ENCODE data around the gene SLC2A3.
"Not testable (repeated sequence)": the region's sequence is repeated elsewhere in the genome, so short reads cannot be mapped to it uniquely, and the experiment has no call there.

Gene SLC2A3

DNA sequence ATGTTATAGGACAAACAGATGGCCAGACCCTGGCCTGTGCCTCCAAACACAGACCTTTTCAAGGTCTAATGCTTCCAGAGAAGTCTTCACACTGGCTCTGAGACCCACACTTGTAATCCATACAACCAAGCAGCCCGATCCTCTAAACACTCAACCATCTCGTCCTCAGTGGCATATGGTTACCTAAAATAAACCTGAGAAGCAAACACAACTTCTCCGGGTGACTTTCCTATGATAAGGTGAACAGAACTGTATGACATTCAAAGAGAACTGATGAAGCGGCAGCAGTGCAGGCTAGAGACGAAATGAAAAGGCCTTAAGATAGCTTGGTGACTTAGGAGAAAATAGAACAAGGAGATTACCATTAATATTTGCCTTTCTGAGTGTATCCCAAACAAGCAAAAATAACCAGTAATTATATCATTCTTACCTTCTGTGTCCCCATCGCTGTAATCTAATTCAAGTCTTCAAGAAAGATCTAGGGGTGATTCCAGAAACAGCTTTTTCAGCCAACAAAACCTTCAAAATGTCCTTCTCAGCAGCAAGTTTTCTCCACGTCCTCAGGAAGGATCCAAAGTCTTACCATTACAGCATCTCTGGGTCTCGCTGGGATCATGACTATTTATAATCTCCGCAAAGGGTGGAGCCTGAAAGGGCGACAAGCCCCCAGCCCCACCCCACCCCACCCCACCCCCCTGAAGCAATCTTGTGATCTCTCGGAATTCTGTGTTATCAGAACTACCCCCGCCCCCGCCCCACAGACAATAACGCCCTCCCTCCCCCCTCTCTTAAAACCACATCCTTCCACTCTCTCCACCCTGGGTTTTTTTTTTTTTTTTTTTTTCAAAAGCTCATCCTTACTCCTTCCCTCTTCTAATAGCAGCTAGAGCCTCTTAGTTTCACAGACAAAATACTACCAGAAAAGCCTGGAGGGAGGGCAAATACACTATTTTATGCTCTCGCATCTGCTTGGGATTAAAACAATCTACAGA lies at the start of gene SLC2A3:
Gene SLC2A3, minus strand, starts transcription at position 598 of the 992 bp plus-strand sequence. Its CDS starts 153 bp downstream, at position 445.
- DNase-seq: no peak

- no peak for DNase-seq
Measured at GRCh38 chr12:7984900-7985299, 48.9 kb upstream of the SLC2A3 start.

DNA sequence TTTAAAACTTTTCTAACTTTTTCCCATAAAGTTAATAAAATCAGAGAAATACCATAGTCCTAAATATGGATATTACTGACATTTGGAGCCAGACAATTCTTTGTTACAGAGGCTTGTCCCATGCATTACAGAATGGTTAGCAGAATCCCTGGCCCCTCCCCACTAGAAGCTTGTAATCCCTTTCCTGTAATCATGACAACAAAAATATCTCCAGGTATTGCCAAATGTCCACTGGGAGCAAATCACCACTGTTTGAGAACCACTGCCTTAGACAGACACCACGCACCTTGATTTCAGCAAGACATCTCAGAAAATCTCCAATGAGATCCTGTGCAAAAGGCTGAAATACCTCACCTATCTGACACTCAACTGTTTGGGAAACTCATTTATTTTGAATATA lies 47.5 kb upstream of the SLC2A3 start:
- DNase-seq: not testable (repeated sequence)

DNA sequence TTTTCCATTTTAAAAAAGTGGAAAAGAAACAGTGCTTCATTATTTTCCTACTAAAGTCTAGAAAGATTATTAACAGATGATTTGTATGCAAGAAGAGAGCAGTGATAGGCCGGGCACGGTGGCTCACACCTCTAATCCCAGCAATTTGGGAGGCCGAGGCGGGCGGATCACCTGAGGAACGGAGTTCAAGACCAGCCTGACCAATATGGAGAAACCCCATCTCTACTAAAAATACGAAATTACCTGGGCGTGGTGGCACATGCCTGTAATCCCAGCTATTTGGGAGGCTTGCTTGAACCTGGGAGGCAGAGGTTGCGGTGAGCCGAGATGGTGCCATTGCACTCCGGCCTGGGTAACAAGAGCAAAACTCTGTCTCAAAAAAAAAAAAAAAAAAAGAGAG lies 47.0 kb upstream of the SLC2A3 start:
- not testable (repeated sequence) for DNase-seq

- not testable (repeated sequence) for DNase-seq
Measured at GRCh38 chr12:7982332-7982735, 46.3 kb upstream of the SLC2A3 start.

DNA sequence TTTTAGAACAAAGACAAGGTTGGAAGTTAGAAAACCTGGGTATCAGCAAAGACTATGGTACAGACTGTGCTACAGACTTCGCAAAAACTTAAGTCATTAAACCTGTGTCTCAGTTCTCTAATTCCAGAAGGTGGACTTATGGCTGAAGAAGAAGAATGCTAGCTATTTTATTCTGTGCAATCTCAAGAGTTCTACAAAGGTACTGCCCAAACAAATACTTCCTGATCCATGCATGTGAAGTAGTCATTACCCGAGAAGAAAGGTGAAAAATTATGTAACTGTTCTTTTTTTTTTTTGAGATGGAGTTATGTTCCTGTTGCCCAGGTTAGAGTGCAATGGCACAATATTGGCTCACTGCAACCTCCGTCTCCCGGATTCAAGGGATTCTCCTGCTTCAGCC lies 45.5 kb upstream of the SLC2A3 start:
- no peak for DNase-seq

GRCh38 chr12:7977351-7978124 lies 41.6 kb upstream of the SLC2A3 start:
- DNase-seq: not testable (repeated sequence)

DNA sequence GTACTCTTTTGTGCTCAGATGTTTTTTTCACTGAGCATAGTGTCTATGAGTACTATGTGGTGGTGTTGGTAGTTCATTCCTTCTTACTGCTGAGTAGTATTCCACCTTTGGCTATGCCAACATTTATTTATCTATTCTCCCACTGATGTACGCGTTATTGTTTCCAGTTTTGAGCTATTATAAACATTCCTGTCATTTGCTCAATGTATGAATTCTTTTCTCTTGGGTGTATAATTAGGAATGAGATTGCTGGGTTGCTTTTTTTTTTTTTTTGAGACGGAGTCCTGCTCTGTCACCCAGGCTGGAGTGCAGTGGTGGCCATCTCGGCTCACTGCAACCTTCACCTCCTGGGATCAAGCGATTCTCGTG lies 37.5 kb upstream of the SLC2A3 start:
- DNase-seq: no peak

DNA sequence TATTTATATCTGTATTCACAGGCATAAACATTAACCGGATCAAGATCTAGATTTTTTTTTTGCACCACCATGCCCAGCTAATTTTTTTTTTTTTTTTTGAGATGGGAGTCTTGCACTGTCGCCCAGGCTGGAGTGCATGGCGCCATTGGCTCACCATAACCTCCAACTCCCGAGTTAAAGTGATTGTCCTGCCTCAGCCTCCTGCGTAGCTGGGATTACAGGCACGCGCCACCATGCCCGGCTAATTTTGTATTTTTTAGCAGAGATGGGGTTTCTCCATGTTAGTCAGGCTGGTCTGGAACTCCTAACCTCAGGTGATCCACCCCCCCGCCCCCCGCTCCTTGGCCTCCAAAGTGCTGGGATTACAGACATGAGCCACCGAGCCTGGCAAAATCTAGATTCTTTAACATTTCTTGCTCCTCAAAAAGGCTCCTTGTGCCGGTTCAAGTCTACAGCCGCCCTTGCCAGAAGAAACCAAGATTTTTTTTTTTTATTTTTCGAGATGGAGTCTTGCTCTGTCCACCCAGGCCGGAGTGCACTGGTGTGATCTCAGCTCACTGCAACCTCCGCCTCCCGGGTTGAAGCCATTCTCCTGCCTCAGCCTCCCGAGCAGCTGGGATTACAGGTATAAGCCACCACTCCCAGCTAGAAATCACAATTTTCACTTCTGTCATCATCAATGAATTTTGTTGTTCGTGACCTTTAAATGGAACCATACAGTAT lies 36.9 kb upstream of the SLC2A3 start:
- no peak for DNase-seq

DNA sequence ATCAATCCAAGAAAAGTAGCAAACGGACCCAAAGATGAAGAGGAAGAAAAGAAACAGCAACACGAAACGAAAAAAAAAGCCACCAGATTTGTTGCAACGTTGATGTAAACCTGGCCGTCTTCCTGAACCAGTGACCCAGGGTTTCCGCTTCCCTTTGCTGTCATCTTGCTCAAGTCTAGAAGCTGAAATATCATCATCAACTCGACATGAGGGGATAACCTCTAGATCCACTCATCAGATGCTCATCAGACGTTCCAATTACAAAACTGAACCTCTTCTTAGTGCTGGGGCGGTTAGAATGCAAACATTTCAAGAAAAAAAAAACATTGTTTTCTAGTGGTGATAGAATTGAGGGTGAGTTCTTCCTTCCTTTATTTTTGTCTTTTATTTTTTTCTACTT lies 36.3 kb upstream of the SLC2A3 start:
- DNase-seq: not testable (repeated sequence)

- not testable (repeated sequence) for DNase-seq
Measured at GRCh38 chr12:7971765-7972164, 35.8 kb upstream of the SLC2A3 start.

GRCh38 chr12:7970475-7971252 lies 34.7 kb upstream of the SLC2A3 start:
- DNase-seq: peak; percentile 69

DNA sequence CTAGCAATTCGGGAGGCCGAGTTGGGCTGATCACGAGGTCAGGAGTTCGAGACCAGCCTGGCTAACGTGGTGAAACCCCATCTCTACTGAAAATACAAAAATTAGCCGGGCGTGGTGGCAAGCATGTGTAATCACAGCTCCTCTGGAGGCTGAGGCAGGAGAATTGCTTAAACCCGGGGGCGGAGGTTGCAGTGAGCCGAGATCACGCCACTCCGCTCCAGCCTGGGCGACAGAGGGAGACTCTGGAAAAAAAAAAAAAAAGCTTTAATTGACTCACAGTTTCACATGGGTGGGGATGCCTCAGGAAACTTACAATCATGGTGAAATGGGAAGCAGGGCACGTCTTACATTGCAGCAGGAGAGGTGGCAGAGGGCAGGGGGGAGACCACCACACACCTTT lies 30.6 kb upstream of the SLC2A3 start:
- DNase-seq: no peak

GRCh38 chr12:7964669-7965068 lies 28.7 kb upstream of the SLC2A3 start:
- not testable (repeated sequence) for DNase-seq

DNA sequence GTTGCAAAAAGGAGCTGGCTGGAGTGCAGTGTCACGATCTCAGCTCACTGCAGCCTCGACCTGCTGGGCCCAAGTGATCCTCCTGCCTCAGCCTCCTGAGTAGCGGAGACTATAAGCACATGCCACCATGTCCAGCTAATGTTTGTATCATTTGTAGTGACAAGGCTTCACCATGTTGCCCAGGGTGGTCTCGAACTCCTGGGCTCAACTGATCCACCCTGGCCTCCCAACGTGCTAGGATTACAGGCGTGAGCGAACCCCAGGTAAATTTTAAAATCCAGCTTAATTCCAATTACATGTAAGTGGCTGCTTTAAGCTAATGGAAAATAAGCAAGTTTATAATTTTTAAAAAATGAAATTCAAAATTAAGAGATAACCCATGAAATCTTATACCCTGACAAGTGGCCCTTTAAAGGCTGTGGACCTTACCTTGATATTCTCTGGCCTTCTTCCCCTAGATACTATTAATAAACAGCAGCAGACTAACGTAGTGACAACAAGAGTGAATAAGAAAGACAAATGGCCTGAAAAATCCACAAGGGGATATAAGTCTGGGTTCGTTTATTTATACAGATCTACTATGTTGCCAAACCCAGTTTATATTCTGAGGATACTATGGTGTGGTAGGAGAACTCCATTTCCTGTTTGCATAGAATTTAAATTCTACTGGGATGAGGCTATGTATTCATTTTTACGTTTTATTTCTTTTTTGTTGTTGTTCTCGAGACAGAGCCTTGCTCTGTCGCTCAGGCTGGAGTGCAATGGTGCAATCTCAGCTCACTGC lies 25.6 kb upstream of the SLC2A3 start:
- DNase-seq: no peak

DNA sequence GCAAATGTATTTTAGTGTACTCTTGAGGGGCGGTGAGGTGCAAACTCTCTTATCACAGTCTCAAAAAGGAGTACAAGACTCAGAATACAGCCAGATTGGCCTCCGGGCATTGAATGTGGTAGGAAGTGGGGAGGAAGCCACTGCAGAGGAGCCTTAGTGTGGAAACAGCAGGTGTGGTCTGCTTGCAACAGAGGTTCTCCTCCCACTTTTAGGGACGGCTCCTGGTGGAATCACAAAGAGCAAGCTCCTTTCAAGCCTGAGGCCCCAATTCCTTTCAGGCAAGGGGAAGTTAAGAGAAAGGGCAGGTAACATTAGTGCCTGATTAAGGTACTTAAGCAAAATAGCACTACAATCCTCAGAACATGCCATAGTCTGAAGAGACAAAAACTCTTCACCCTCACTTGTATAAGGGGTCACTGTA lies 23.7 kb upstream of the SLC2A3 start:
- DNase-seq: no peak

DNA sequence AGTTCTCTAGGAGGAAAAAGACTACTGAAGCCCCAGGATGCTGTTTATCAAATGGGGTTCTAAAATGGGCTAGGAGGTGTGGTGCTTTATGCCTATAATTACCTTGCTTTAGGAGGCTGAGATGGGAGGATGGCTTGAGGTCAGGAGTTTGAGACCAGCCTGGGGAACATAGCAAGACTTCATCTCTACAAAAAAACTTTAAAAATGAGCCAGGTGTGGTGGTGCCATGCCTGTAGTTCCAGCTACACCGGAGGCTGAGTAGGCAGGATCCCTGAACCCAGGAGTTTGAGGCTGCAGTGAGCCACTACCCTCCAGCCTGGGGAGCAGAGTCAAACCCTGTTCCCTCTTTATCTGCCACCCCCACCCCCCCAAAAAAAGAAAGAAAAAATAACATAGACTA lies 23.3 kb upstream of the SLC2A3 start:
- no peak for DNase-seq

DNA sequence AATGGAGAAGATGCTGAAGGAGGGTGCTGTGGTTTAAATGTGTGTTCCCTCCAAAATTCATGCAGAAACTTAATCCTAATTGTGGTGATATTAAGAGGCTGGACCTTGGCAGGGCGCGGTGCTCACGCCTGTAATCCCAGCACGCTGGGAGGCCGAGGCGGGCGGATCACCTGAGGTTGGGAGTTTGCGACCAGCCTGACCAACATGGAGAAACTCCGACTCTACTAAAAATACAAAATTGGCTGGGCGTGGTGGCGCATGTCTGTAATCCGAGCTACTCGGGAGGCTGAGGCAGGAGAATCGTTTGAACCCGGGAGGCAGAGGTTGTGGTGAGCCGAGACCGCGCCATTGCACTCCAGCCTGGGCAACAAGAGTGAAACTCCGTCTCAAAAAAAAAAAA lies 18.9 kb upstream of the SLC2A3 start:
- DNase-seq: not testable (repeated sequence)

- DNase-seq: not testable (repeated sequence)
Measured at GRCh38 chr12:7954418-7954817, 18.4 kb upstream of the SLC2A3 start.

DNA sequence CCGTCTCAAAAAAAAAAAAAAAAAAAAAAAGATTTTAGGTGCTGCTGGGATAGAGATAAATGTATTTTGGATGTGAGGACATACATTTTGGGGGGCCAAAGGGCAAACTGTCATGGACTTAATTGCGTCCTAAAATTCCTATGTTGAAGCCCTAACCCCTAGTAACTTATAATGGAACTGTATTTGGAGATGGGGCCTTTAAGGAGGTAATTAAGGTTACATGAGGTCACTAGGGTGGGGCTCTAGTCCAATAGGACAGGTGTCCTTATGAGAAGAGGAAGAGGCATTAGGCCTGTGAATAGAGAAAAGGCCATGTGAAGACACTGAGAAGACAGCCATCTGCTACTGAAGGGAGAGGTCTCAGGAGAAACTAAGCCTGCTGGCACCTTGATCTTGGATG lies 17.9 kb upstream of the SLC2A3 start:
- DNase-seq: not testable (repeated sequence)

GRCh38 chr12:7951671-7952070 lies 15.7 kb upstream of the SLC2A3 start:
- no peak for DNase-seq

Measured in NCI-H2107 (cell line).